GM13977 (cell line): ENCODE measurements around the gene PHC2.

Experiments
- DNase-seq: peaks from one replicate; pipeline ENCODE4 v3.0.0; 2012; ENCODE audit warnings: low spot score
- in situ Hi-C: fragments of 300-500 bp; cut with MboI; formaldehyde crosslinking; loops from one replicate; pipeline ENCODE4 v1.12.0; 2022; ENCODE audit warnings: low sequenced_read_pairs, low pct_unique_long_range_greater_than_20kb, mixed read lengths, inconsistent platforms; ENCODE audit not compliant: unreplicated experiment
- TF ChIP-seq, protein P1 (sequence below): IDR thresholded peaks from 2 replicates; pipeline ENCODE4 v1.5.1; 2012; ENCODE audit warnings: mild to moderate bottlenecking, control low read depth; ENCODE audit not compliant: insufficient read depth; ENCODE audit errors: extremely low read depth, missing control alignments

PHC2 gene

DNA sequence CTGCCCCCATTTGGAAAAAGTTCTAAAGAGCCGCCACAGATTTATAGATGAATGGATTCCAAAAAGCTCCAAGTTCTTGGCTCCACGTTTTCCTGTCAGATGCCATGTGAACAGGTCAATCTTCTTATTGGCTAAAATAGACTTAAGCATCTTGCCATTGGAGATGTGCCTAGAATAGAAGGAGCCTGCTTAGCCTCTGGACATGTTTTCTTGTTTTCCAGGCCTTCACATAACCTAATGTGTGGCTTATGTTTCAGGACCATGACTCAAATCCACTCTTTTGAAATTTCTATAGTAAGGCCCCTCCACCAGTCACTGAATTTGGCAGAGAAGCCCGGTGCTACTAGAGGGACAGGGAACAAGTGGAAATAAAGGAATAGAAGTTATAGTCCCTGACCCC lies 31.5 kb downstream of the PHC2 start:
- no peak for DNase-seq
- in situ Hi-C loops, result no loop called here

DNA sequence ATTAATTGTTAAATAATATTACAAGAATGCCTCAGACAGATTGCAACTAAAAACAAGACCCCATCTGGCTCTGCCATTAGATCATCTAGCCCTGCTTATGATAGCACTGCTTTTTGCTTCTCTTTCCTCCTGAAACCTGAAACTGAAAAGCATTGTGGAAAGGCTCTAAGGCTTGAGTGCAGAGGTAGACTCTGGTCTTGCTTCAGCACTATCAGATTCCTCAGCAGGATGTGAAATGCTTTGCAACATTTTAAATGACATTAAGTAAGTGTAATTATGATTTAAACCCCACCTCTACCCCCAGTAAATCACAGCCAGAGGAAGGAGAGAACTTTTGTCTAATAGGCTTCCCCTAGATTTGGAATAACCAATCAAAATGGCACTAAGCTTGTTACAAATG lies 32.9 kb downstream of the PHC2 start:
- in situ Hi-C loops, result no loop called here
- TF ChIP-seq, protein P1, sequence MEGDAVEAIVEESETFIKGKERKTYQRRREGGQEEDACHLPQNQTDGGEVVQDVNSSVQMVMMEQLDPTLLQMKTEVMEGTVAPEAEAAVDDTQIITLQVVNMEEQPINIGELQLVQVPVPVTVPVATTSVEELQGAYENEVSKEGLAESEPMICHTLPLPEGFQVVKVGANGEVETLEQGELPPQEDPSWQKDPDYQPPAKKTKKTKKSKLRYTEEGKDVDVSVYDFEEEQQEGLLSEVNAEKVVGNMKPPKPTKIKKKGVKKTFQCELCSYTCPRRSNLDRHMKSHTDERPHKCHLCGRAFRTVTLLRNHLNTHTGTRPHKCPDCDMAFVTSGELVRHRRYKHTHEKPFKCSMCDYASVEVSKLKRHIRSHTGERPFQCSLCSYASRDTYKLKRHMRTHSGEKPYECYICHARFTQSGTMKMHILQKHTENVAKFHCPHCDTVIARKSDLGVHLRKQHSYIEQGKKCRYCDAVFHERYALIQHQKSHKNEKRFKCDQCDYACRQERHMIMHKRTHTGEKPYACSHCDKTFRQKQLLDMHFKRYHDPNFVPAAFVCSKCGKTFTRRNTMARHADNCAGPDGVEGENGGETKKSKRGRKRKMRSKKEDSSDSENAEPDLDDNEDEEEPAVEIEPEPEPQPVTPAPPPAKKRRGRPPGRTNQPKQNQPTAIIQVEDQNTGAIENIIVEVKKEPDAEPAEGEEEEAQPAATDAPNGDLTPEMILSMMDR, result no peak
- DNase-seq, result no peak

More for the DNA sequence above, 31.5 kb downstream of the PHC2 start:
- TF ChIP-seq, protein P1, result no peak

DNA sequence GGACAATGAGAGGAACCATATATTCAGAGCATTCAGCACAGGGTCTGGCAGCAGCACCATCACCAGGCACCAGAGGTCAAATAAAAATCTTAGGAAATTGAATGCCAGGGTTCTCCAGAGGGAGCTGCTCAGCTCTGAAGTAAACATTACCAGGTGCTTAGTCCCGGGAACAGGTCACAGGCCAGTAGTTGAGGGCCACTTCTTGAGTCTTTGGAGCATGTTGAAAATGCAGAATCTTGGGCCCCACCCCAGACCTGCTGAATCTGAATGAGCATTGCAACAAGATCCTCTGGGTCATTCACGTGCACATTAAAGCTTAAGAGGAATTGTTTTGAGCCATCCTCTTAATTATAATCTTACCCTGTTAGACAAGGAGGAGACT lies 33.8 kb downstream of the PHC2 start:
- DNase-seq, result no peak
- TF ChIP-seq, protein P1, result no peak
- in situ Hi-C loops, result no loop called here

DNA sequence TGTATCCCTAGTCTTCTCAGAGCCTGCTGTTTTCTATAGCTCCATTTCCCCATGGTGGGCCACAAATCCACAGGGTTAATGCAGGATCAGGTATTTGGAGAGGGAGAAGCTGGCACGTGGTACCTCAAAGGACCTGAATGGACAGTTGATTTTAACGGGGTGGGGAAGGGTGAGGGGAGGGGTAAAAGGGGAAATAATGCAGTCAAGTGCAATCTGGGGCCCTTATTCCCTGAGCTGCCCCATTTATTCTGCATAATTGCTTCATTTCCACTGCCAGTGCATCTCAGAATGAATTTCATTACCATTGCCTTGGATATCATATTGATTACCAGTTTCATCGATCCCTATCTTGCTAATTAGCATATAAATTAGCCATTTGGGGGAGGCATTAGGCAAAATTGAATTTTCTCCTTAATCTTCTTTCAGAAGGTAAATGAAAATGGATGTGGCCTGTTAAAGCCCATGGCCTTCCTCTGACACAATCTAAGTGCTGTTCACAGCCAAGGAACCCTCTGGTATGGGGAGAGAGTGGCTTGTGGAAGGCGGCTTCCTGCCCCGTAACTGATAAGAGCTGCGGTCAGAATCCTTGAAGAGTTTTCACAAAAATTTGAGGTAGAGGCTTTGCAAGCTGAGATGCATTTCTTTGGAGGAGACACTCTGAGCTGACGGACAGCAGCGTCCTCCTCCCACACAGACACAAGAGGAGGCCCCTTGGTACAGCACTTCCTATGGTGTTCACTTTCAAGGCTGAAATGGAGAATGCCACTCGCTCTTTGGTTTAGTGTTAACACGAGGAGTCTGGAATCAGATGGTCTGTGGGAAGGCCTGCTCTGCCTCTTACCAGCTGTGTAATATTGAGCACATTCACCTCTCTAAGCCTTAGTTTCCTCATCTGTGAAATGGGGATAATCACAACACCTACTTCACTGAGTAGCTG lies 34.4 kb downstream of the PHC2 start:
- in situ Hi-C loops, result no loop called here
- DNase-seq, result no peak
- TF ChIP-seq, protein P1, result no peak

DNA sequence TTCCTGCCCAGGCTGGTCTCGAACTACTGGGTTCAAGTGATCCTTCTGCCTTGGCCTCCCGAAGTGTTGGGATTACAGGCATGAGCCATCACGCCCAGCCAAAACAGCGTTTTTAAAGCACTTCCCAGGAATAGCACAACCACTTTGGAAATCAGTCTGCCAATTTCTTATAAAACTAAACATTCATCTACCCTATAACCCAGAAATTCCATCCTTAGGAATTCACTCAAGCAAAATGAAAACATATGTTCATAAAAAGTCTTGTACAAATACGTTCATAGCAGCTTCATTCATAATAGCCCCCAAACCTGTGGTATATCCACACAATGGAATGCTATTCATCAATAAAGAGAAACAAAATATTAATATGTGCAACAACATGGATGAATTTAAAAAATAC lies 36.1 kb downstream of the PHC2 start:
- in situ Hi-C loops, result no loop called here
- DNase-seq, result no peak
- TF ChIP-seq, protein P1, result no peak

DNA sequence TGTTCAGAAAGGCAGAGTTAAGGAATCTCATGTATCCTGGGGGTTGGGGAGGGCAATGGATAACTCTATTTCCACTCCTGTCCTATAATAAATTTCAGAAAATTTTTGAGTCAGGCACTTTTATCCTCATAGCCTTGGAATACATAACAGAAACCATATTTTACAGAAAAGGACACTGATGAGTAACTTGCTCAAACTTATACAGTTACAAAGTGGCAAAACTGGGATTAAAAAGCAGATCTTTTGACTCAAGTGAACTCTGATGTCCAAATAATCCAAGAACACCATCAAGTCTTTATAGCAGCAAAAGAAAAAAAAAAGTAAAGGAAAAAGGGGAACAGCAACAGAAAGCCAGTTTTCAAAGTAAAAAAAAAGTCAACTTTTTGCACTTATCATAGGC lies 36.9 kb downstream of the PHC2 start:
- TF ChIP-seq, protein P1, result no peak
- no peak for DNase-seq
- in situ Hi-C loops, result no loop called here
